GM12878 (cell line): ENCODE data around the gene LRRC40. TPM values are rescaled to one million over a fixed set of nuclear protein-coding genes. Genes with fewer than 3 reads are reported as not detected.

Experiments used
- ATAC-seq: fragments of 200-7000 bp; cut with Tn5 transposase; 3 replicates; pipeline ENCODE4 v1.9.1; 2020; ENCODE audit warnings: mild to moderate bottlenecking, moderate library complexity
- BruUV-seq: library from RNA; stranded (reverse); fragments of 400-500 nt; replicated peaks from 2 replicates; lab custom pipeline; 2021; lab: Mats Ljungman, UMichigan
- CTCF ChIA-PET: fragments of 300-600 bp; sonication (Branson Sonifier 250); formaldehyde crosslinking; extraction: SDS; loops from one replicate; lab custom pipeline; 2021; ENCODE audit warnings: inconsistent platforms; lab: Yijun Ruan, JAX
- POLR2A ChIA-PET: fragments of 350-600 bp; formaldehyde crosslinking; extraction: SDS; loops from one replicate; lab custom pipeline; 2021; ENCODE audit warnings: inconsistent platforms; lab: Charles Lee
- RAD21 ChIA-PET: fragments of 300-600 bp; sonication (Branson Sonifier 250); formaldehyde crosslinking; loops from one replicate; lab custom pipeline; 2023; ENCODE audit warnings: antibody characterized with exemption; ENCODE audit not compliant: unreplicated experiment; lab: Charles Lee
- SMC1A ChIA-PET: fragments of 300-600 bp; sonication (Branson Sonifier 250); formaldehyde crosslinking; loops from one replicate; lab custom pipeline; 2023; ENCODE audit not compliant: unreplicated experiment, uncharacterized antibody; lab: Charles Lee
- DNase-seq: peaks from one replicate; pipeline ENCODE4 v3.0.0-alpha.2; 2011; ENCODE audit warnings: low read depth, low spot score
- FAIRE-seq: peaks from 3 replicates; lab custom pipeline; 2011; peaks lifted over from hg19 to GRCh38; lab: Jason Lieb, UNC
- H2AFZ ChIP-seq: 2 replicates; pipeline ENCODE4 v1.6.0; 2011; ENCODE audit warnings: low read depth, low read length, control low read depth; ENCODE audit not compliant: control insufficient read depth
- H3K27ac ChIP-seq: 2 replicates; pipeline ENCODE4 v1.5.1; 2011; ENCODE audit warnings: control low read depth; ENCODE audit not compliant: control insufficient read depth, insufficient read depth
- H3K27me3 ChIP-seq, 2 experiments: replicated peaks in 1 of 2; 2 replicates each; pipeline versions ENCODE4 v1.6.0 to v1.6.1; 2011; ENCODE audit warnings: low read length in 1 of 2; ENCODE audit not compliant: control insufficient read depth in 2 of 2, insufficient read depth in 2 of 2
- H3K36me3 ChIP-seq, 2 experiments: 2 replicates each; pipeline ENCODE4 v1.5.1; 2011; ENCODE audit warnings: low read length in 1 of 2; ENCODE audit not compliant: control insufficient read depth in 2 of 2, insufficient read depth in 2 of 2
- H3K4me1 ChIP-seq: 2 replicates; pipeline ENCODE4 v1.6.1; 2011; ENCODE audit warnings: mild to moderate bottlenecking, low read length, moderate library complexity, mixed read lengths; ENCODE audit not compliant: control insufficient read depth, insufficient read depth
- H3K4me2 ChIP-seq: 2 replicates; pipeline ENCODE4 v1.6.0; 2011; ENCODE audit warnings: control low read depth; ENCODE audit not compliant: control insufficient read depth, insufficient read depth
- H3K4me3 ChIP-seq: fragments of 200-600 bp; sonication (generic); 2 replicates; pipeline ENCODE4 v1.5.1; 2016
- H3K79me2 ChIP-seq: 2 replicates; pipeline ENCODE4 v1.6.0; 2011; ENCODE audit warnings: low read length; ENCODE audit not compliant: control insufficient read depth, insufficient read depth
- H3K9ac ChIP-seq: 2 replicates; pipeline ENCODE4 v1.8.0; 2011; ENCODE audit warnings: low read length, control low read depth, mixed read lengths; ENCODE audit not compliant: control insufficient read depth, insufficient read depth
- H3K9me3 ChIP-seq: replicated peaks from 3 replicates; pipeline ENCODE4 v1.5.1; 2011; ENCODE audit warnings: mild to moderate bottlenecking, low read length; ENCODE audit not compliant: control insufficient read depth, insufficient read depth
- H4K20me1 ChIP-seq: 2 replicates; pipeline ENCODE4 v1.6.0; 2011; ENCODE audit not compliant: control insufficient read depth, insufficient read depth
- CEBPB ChIP-seq, 2 experiments: fragments of 150-350 bp in 1 of 2; IDR thresholded peaks; 2 replicates each; pipeline ENCODE4 v1.6.1; 2012 to 2014; ENCODE audit warnings: low read depth in 2 of 2, low read length in 2 of 2, borderline replicate concordance in 1 of 2, inconsistent platforms in 1 of 2
- CHD4 ChIP-seq: fragments of 200-600 bp; sonication (generic); IDR thresholded peaks from 2 replicates; pipeline ENCODE4 v1.6.1; 2016; ENCODE audit warnings: mild to moderate bottlenecking
- CREM ChIP-seq: IDR thresholded peaks from 2 replicates; pipeline ENCODE4 v1.6.1; 2014; ENCODE audit warnings: antibody characterized with exemption, low read depth
- EP300 ChIP-seq, 2 experiments: fragments of 150-350 bp in 1 of 2; IDR thresholded peaks; 2 replicates each; pipeline ENCODE4 v1.6.1; 2011 to 2012; ENCODE audit warnings: low read depth in 2 of 2, low read length in 2 of 2, borderline replicate concordance in 1 of 2, improper control_type of control experiment in 1 of 2, inconsistent platforms in 1 of 2; ENCODE audit not compliant: control insufficient read depth in 1 of 2
- GABPA ChIP-seq: IDR thresholded peaks from 2 replicates; pipeline ENCODE4 v1.6.1; 2014; ENCODE audit warnings: antibody characterized with exemption, low read depth, mild to moderate bottlenecking, inconsistent platforms
- JUND ChIP-seq: IDR thresholded peaks from 2 replicates; pipeline ENCODE4 v1.6.1; 2012; ENCODE audit warnings: low read depth, mild to moderate bottlenecking, low read length, improper control_type of control experiment, moderate library complexity
- NR2C1 ChIP-seq: fragments of 450-650 bp; IDR thresholded peaks from 2 replicates; pipeline ENCODE4 v1.6.1; 2017; ENCODE audit warnings: antibody characterized with exemption, mild to moderate bottlenecking, moderate library complexity
- WGBS: methylation state at CpG from one replicate; pipeline ENCODE4 v1.1.6; 2016; ENCODE audit warnings: low lambda C conversion rate; ENCODE audit not compliant: insufficient replicate concordance, insufficient coverage; ENCODE audit errors: missing lambda C conversion rate; 5-methylcytosine and 5-hydroxymethylcytosine counted together
- in situ Hi-C: fragments of 300-500 bp; cut with MboI; formaldehyde crosslinking; loops from 9 replicates; pipeline ENCODE4 v1.14.3; 2018; ENCODE audit warnings: mixed read lengths
- intact Hi-C: fragments of 100-400 bp; cut with micrococcal nuclease; formaldehyde crosslinking; loops from one replicate; pipeline ENCODE4 v1.14.2; 2022; ENCODE audit not compliant: unreplicated experiment
- polyA plus RNA-seq, 11 experiments: library from polyadenylated mRNA; depleted of rRNA in 4 of 11; unstranded in 6 of 11; stranded (reverse) in 5 of 11; fragments of >200 nt; fragmentation: Nextera tagmentation in 4 of 11; fragmentation: Illumina TruSeq in 1 of 11; extraction: Ambion mirVana in 4 of 11; extraction: Trizol in 1 of 11; gene quantifications; 1 replicate in 1 of 11; 2 replicates in 10 of 11; pipeline versions ENCODE4 v1.2.1 to v1.2.3, GENCODE V29; 2011 to 2016; ENCODE audit warnings: inconsistent platforms in 2 of 11, missing spikeins in 2 of 11, low read depth in 1 of 11
- total RNA-seq, 4 experiments: library from RNA; depleted of rRNA in 3 of 4; stranded (reverse); fragments of >200 nt in 3 of 4; fragmentation: Illumina TruSeq in 1 of 4; extraction: Trizol in 1 of 4; gene quantifications; 2 replicates each; pipeline versions ENCODE4 v1.2.1 to v1.2.3, GENCODE V29; 2013 to 2021
- TF ChIP-seq, protein P1 (sequence below): IDR thresholded peaks from 2 replicates; pipeline ENCODE4 v1.6.1; 2012; ENCODE audit warnings: improper control_type of control experiment, low read depth, low read length; ENCODE audit not compliant: insufficient replicate concordance
- TF ChIP-seq, protein P2 (sequence below): IDR thresholded peaks from 2 replicates; pipeline ENCODE4 v1.6.1; 2011; ENCODE audit warnings: borderline replicate concordance, low read depth, mild to moderate bottlenecking, moderate library complexity, mixed read lengths, low read length; ENCODE audit not compliant: insufficient read depth; ENCODE audit errors: extremely low read length

The LRRC40 gene
- total and polyA plus RNA-seq, 10 of the 15 experiments (the other 5 are each of a cell fraction or from before 2014, with no cell fraction given) = 19.5 to 44.3 (median 30.9) TPM

DNA sequence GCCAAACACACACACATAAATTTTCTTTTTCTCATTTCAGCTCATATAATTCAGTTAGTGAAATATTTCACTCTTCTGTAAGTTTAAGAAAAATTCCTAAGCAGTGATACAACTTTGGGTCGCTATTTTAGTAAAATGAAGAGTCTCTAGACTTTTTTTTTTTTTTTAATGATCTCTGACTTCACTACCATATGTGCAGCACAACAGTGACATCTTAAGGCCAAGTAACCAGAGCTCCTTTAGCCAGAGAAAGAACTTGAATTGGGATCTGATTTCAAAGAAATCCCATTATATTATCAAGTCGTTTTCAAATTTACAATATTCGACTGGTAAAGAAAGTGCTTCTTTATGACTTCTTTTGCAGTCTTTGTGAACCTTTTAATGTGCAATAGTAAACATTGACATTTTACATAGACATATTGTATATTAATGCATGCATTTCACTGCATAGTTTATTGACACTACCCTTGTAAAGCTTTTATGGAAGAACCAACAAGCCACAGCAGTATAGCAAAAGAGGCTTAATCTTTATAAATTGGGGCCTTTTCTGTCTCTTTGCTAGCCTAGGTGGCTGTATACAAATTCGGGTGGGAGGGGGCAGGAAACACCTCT, 62.2 kb downstream of the LRRC40 start (continued):
- TF ChIP-seq CEBPB (IDR thresholded peaks at IDR 0.05; ENCODE audit: borderline replicate concordance in 1 of 2, low read depth in 2 of 2, low read length in 2 of 2) (no peak), NR2C1 (no peak), JUND (no peak), CREM (no peak)
- TF ChIP-seq, protein P1, sequence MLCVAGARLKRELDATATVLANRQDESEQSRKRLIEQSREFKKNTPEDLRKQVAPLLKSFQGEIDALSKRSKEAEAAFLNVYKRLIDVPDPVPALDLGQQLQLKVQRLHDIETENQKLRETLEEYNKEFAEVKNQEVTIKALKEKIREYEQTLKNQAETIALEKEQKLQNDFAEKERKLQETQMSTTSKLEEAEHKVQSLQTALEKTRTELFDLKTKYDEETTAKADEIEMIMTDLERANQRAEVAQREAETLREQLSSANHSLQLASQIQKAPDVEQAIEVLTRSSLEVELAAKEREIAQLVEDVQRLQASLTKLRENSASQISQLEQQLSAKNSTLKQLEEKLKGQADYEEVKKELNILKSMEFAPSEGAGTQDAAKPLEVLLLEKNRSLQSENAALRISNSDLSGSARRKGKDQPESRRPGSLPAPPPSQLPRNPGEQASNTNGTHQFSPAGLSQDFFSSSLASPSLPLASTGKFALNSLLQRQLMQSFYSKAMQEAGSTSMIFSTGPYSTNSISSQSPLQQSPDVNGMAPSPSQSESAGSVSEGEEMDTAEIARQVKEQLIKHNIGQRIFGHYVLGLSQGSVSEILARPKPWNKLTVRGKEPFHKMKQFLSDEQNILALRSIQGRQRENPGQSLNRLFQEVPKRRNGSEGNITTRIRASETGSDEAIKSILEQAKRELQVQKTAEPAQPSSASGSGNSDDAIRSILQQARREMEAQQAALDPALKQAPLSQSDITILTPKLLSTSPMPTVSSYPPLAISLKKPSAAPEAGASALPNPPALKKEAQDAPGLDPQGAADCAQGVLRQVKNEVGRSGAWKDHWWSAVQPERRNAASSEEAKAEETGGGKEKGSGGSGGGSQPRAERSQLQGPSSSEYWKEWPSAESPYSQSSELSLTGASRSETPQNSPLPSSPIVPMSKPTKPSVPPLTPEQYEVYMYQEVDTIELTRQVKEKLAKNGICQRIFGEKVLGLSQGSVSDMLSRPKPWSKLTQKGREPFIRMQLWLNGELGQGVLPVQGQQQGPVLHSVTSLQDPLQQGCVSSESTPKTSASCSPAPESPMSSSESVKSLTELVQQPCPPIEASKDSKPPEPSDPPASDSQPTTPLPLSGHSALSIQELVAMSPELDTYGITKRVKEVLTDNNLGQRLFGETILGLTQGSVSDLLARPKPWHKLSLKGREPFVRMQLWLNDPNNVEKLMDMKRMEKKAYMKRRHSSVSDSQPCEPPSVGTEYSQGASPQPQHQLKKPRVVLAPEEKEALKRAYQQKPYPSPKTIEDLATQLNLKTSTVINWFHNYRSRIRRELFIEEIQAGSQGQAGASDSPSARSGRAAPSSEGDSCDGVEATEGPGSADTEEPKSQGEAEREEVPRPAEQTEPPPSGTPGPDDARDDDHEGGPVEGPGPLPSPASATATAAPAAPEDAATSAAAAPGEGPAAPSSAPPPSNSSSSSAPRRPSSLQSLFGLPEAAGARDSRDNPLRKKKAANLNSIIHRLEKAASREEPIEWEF = no peak

DNA sequence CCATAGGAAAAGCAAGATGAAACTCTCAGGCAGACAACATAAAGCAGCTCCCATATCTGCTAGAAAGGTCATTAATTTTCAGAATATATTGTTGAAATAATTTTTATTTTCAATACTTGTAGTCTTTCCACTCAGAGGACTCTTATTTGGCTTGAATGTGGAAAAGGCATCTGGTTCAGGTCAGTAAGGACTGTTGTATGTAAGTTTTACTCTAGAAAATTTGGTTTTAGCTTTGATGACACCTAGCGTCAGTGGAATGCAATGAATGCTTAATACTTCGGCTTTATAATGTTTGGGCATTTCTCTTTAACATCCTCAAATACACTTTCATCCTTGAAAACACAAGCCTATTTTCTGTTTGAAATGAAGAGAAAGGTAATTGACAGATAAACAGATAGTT, 63.3 kb downstream of the LRRC40 start:
- no peak for DNase-seq
- no peak overlapping the region for H3K4me3 ChIP-seq
- no peaks in the 10 kb centered on the region for H3K9me3 ChIP-seq
- in situ Hi-C loops (no loop called here), intact Hi-C loops (no loop called here)
- no peak overlapping the region for H3K27ac ChIP-seq
- no peaks in the 10 kb centered on the region for H3K27me3 ChIP-seq
- no peaks in the 10 kb centered on the region for H3K79me2 ChIP-seq
- FAIRE-seq = no peak
- H2AFZ ChIP-seq = no peak overlapping the region
- POLR2A ChIA-PET = no interaction called here
- H3K36me3 ChIP-seq = peaks cover 0 to 3% of the 10 kb centered on the region in 2 experiments; a peak in 1 of 4 replicates
- RAD21 ChIA-PET = no interaction called here
- no peak overlapping the region for H3K9ac ChIP-seq
- CTCF ChIA-PET = interaction anchor here (0.7 to 1.2 kb wide), 4 partner anchors 8 to 426 kb away, joined by 3 to 8 read pairs (median 4); no protein-coding TSS in a partner anchor
- no peak overlapping the region for H3K4me2 ChIP-seq
- H4K20me1 ChIP-seq = no peaks in the 10 kb centered on the region
- ATAC-seq = no peak
- no peaks in the 10 kb centered on the region for H3K4me1 ChIP-seq
- 98% methylated on average over 2 of the region's 2 CpGs for WGBS
- BruUV-seq = no TSS peak
- SMC1A ChIA-PET = interaction anchor here (0.9 to 1.9 kb wide), 5 partner anchors 9 to 270 kb away, joined by 3 to 5 read pairs (median 3); no protein-coding TSS in a partner anchor
- no peak for TF ChIP-seq GABPA
- TF ChIP-seq EP300 (IDR thresholded peaks at IDR 0.05; ENCODE audit: borderline replicate concordance in 1 of 2, control insufficient read depth in 1 of 2, low read depth in 2 of 2, low read length in 2 of 2) = no peak
- TF ChIP-seq, protein P2, sequence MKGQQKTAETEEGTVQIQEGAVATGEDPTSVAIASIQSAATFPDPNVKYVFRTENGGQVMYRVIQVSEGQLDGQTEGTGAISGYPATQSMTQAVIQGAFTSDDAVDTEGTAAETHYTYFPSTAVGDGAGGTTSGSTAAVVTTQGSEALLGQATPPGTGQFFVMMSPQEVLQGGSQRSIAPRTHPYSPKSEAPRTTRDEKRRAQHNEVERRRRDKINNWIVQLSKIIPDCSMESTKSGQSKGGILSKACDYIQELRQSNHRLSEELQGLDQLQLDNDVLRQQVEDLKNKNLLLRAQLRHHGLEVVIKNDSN = no peak
- TF ChIP-seq, protein P1 = no peak
- TF ChIP-seq CHD4 = no peak
